GM18907 (cell line): Measurements from ENCODE around the gene SGCA.

Experiments used
- ATAC-seq: cut with Tn5 transposase; IDR thresholded peaks from one replicate; pipeline ENCODE4 v1.9.1; 2021; ENCODE audit warnings: mild to moderate bottlenecking, moderate library complexity; ENCODE audit not compliant: unreplicated experiment

SGCA gene

DNA sequence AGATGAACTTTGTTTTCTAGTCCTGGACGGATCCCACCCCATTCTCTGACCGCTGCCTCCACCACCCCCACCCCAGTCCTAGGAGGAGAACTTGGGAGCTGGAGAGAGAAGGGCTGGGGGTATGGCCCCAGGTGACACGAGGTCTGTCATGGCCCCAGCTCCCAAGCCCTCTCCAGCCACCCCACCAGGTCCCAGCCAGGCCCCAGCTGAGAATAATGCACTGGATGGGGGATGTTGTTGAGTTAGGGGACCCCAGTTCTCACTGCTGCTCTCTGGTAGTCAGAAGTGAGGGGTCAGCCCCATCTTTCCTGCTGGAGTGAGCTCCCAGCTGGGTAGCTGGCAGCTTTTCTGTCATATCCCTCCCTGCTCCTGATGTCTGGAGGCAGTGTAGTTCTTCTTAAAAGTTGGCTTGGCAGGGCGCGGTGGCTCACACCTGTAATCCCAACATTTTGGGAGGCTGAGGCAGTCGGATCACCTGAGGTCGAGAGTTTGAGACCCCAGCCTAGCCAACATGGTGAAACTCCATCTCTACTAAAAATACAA lies 40.2 kb downstream of the SGCA start:
- no peak for ATAC-seq

DNA sequence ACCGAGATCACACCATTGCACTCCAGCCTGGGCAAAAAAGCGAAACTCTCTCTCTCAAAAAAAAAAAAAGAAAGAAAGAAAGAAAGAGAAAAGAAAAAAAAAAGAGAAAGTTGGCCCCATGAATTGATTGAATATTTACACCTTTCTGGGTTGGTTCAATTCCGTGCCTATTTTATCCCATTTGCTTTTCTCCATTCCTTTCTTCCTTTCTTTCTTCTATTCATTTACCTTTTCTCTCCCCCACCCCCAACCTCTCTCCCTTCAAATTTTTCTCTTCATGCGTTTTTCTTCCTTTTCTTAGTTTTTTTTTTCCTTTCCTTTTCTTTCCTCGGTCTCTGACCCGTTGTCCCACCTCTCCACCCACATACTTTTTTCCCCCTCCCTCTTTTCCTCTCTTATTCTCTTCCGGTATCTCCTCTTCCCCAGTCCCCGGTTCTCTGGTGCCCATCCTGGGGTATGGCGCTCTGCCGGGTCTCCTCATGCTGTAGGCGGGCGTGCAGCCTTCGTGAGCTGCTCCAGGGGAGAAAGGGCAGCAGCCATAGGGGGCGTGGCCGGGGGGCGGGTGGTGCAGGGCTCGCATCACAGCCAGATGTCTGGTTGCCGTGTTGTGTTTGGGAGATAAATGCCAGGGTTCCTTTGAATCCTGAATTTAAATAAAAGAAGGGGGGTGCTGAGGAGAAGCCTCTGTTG lies 40.9 kb downstream of the SGCA start:
- no peak for ATAC-seq

GRCh38 chr17:50207315-50207714 lies 41.5 kb downstream of the SGCA start:
- no peak for ATAC-seq

DNA sequence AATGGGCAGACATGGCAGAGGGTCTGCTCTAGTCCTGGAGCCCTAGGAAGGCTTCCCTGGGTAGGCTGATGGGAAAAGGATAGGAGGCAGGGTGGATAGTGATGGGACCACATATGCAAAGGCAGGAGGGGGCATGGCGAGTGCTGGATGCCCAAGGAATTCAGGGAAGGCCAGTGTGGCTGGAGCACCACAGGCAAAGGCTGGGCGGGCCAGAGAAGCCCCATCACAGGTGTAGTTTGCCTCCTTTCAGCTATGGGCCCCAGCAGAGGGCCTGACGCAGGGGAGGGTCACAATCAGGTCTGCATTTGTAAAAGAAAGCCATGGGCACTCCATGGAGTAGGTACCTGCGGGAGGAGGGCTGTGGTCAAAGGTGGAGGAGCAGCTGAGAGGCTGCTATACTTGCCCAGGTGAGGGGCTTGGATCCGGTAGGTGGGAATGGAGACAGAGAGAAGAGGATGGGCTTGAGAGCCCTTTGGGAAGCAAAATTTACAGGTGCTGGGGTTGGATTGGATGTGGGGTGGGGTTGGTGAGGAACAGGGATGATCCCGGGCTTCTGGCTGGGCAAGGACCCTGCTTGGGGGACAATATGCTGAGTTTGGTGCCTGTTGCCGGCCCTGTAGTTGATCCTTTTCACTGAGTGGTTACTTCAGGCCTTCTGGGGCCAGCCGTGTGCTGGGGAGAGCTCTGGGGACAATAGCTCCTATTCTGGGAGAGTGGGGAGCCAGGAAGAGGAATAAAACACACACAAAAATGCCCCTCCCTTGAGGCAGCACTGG lies 42.2 kb downstream of the SGCA start:
- no peak for ATAC-seq

DNA sequence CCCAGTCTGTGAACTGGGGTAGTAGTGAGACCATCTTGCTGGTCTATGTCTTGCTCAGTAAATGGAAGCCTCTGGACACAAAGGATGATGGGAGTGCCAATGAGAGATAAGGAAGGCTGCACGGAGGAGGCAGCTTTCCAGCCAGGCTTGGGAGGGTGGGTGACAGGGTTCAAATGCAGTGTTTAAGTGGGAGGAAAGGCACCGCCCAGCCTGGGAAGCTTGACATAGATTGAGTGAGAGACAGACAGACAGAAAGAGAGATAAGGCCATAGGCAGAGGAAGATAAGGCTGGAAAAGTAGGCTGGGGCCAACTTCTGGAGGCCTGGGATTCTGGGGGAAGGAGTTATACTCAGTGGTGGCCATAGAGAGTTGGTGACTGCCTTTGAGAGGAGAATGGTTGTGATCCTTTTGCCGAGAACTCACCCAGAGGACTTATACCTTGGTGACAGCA lies 42.8 kb downstream of the SGCA start:
- ATAC-seq = no peak

GRCh38 chr17:50209133-50209471 lies 43.3 kb downstream of the SGCA start:
- ATAC-seq = no peak

- no peak for ATAC-seq
Measured at GRCh38 chr17:50209472-50210239, 43.9 kb downstream of the SGCA start.

DNA sequence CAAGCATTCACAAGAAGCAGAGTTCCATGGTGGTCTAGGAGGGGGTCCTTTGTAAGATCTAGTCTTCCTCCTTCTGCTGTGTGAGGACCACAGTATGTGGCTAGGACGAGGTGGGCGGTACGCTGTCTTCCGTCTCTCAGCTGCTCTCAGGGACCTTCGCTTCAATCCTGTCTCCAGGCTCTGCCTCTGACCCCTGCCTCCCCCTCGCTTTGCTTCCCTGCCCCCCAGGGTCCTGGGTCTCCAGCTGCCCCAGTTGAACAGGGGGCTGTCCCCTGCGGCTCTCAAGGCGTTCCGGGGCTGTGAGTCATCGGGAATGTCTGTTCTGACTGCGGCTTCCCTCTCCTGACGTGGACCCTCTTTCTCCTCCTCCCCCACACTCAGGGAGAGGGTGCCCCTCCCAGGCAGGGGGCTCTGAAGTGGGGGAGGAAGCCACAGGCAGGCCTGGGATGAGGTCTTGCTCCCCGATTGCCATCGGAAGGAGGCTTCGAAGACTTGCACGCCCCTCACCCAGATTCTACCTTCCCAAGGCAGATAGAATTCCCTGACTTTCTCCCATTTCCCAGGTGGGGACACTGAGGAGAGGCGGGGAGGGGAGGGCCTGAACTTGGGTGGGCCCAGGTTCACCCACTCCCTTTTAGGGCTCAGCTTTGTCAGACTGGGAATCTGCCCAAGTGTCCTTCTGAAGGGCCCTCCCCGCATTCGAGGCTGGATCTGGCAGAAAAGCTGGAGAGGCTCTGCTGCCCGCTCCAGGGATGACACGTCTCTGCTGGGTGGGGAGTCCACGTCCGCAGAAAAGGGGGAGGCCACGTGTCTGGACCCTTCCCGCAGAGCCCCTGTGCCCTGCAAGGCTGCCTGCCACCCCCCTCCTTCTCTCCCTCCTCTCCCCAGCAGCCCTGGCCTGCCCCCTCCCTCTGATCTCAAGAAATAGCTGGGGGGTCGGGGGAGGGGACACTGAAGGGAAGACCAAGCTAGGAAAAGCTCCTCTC lies 44.7 kb downstream of the SGCA start:
- no peak for ATAC-seq

DNA sequence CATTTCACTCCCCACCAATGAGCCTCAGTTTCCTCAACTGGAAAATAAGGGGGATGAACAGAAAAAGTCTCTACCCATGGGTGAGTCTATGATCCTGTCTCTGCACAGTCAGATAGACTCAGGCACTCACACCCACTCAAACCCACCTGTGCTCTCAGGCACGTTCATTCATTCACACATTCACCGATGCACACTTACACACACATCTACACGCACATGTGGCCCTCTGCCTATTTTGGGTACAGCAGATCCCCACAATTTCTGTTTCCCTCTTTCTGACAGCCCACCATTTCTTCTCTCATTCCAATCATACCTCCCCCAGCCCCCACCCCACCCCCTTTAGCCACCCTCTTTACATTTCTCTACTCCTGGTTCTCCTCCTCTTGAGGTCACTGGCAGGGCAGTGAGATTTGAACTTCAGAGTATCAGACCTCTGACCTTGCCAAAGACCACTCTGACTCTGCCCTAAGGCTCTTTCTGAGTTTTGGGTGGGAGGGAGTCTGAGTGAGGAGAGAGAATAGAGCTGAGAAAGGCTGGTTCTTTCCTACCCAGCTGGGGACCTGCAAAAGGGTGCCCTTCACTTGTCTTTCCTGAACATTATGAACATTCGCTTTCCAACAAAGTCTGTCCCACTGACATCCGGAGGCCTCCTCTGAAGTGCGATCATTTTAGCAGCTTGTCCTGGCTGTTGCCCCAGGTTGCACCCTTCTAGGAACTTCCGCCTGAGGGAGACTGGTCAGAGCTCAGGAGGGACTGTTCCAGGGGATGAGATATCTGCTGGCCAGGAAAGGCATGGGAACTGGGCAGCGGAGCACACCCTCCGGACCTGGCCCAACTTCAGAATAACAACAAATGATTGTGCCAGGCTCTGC lies 45.7 kb downstream of the SGCA start:
- no peak for ATAC-seq

GRCh38 chr17:50212121-50212843 lies 46.5 kb downstream of the SGCA start:
- no peak for ATAC-seq

DNA sequence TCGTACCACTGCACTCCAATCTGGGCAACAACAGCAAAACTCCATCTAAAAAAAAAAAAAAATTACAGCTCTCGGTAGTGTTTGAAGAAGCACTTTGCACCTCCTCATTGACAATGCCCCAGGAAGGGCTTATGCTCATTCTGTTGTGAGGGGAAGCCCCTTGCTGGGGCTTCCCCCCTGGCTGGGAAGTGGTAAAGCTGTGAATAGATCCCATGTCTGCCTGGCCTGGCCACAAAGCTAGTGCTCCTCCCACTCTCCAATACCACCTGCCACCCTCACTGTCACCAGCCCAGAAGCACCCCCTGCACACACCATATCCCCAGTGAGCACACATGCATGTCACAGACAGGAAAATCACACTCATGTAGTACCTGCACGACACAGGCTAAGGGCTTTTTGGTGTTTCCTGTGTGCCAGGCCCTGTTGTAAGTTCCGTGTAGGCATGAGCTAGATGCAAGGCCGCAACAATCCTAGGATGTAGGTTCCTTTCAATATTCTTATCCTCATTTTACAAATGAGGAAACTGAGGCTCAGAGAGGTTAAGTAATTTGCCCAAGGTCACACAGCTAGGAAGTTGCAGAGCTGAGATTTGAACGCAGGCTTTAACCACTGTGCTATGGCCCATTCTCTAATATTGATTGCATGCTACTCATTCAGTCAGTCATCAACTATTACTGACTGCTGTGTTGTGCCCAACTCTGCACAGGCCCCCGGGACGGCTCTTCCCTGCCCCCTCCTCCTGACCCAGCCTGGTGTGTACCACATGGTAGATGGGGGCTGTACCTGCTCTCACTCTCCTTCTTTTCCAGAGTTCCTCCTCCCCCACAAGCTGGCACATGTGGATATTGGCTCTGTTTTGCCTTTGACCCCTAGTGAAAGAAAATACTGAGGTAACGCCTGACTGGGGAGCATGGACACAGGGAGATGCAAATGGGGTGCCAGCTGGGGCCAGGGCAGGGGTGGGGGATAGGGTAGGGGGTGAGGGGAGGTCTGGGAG lies 47.5 kb downstream of the SGCA start:
- ATAC-seq = peak; percentile 87

DNA sequence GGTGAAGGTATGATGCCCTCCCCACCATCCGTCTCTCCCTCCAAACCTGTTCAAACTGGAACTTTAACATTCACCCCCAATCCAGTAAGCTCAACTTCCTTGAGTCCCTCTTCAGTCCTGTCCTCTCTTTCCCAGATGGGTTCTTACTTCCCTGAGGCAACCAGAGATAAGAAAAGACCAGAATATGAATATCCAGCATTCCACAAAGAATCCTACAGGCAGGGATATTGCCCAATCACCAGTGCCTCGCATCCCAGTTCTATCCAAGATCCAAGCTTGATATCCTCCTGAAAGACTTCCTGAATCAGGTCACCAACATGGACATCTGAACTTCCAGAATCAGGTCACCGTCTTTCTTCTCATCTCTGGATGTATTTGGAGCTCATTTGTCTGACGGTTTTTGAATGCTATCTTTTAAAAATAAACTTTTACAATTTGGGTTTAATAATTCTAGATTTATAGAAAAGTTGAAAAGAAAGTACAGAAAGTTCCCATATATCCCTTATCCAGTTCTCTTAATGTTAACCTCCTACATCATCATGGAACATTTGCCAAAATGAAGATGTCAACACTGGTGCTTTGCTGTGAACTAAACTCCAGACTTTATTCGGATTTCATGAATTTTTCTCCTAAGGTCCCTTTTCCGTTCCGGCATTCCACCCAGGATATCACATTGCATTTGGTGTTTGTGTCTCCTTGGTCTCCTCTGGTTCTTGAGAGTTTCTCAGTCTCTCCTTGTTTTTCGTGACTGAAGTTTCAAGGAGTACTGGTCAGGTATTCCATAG lies 49.4 kb downstream of the SGCA start:
- no peak for ATAC-seq

DNA sequence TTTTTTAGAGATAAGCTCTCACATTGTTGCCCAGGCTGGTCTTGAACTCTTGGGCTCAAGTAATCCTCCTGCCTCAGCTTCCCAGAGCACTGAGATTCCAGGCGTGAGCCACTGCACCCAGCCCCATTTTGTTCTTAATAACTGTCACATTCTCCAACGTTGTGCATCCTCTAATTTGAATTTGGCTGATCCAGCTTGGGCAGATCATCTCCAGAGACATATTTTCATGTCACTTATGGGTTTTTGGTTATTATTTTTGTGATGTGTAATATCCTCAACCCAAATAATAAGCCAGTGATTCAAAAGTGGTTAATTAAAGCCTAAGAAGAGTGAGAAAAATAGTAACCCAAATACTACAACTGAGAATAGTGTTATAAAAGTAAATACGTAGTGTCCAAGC lies 51.8 kb downstream of the SGCA start:
- ATAC-seq = no peak

- no peak for ATAC-seq
Measured at GRCh38 chr17:50218071-50218759, 52.4 kb downstream of the SGCA start.

GRCh38 chr17:50218771-50219315 lies 53.0 kb downstream of the SGCA start:
- no peak for ATAC-seq

DNA sequence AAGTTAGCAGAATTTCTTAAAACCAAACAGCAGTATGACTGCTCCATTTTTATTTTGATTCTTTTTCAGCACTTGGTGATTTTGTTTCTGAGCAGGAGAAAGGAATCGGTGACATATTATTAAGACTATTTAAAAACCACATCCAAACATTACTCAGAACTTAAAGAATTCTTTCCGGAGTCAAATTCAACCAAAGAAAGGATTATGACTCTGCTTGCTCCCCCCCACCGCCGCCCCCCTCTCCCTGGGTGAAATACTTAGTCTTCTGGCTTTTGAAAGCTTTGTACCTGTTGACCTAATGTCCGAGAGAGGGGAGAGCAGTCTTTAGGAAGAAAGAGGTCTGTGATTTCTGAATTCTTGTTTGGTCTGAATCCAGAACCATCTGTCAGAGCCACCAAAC lies 53.5 kb downstream of the SGCA start:
- ATAC-seq = no peak
